ENCODE measurements around the gene MMP8. TPM values are rescaled to one million over a fixed set of nuclear protein-coding genes. Genes with fewer than 3 reads are reported as not detected.

The MMP8 gene
- total and polyA plus RNA-seq, 10 of the 15 experiments (the other 5 are each of a cell fraction or from before 2014, with no cell fraction given), result 0.01 TPM; not detected in 9

DNA sequence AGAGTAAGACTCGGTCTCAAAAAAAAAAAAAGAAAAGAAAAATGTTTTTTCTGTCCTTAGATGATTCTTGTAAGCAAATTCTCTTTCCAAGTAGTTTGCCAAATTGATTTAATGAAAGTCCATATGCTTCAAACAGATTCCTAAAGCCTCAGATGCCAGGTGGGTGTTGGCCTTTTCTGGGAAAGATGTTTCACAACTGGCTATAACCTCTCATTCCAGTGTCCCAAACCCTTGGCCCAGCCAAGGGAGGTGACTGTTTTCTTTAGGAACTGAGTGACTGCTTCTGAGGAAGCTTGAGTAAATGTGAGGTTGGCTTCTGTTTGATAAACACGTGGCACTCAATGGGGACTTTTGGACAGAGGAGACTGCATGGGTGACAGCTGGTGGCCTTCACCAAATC is 46.7 kb downstream of the MMP8 start (continued):
- no peak for TF ChIP-seq TAF1 (IDR thresholded peaks at IDR 0.05; ENCODE audit: borderline replicate concordance, low read depth, low read length)
- TF ChIP-seq, protein P1, sequence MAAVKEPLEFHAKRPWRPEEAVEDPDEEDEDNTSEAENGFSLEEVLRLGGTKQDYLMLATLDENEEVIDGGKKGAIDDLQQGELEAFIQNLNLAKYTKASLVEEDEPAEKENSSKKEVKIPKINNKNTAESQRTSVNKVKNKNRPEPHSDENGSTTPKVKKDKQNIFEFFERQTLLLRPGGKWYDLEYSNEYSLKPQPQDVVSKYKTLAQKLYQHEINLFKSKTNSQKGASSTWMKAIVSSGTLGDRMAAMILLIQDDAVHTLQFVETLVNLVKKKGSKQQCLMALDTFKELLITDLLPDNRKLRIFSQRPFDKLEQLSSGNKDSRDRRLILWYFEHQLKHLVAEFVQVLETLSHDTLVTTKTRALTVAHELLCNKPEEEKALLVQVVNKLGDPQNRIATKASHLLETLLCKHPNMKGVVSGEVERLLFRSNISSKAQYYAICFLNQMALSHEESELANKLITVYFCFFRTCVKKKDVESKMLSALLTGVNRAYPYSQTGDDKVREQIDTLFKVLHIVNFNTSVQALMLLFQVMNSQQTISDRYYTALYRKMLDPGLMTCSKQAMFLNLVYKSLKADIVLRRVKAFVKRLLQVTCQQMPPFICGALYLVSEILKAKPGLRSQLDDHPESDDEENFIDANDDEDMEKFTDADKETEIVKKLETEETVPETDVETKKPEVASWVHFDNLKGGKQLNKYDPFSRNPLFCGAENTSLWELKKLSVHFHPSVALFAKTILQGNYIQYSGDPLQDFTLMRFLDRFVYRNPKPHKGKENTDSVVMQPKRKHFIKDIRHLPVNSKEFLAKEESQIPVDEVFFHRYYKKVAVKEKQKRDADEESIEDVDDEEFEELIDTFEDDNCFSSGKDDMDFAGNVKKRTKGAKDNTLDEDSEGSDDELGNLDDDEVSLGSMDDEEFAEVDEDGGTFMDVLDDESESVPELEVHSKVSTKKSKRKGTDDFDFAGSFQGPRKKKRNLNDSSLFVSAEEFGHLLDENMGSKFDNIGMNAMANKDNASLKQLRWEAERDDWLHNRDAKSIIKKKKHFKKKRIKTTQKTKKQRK (IDR thresholded peaks at IDR 0.05; ENCODE audit: low read depth, low read length), result no peak
- TF ChIP-seq ASH2L (IDR thresholded peaks at IDR 0.05; ENCODE audit: borderline replicate concordance, low read depth), result no peak

DNA sequence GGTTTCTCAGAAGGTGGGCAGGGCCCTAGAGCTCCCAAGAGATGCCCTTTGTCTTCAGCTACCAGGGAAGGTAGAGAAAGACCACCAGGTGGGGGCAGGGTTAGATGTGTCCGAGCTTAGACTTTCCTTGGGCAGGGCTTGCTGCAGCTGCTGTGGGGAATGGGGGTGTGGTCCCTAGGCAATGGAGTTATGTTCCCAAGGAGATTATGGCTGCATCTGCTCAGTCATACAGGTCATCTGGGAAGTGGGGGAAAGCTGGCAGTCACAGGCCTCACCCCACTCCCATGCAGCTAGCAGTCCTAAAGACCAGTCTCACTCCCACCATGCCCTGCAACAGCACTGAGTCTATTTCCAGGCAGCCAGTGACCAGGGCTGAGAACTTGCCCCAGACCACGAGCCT is 48.7 kb downstream of the MMP8 start:
- CTCF ChIA-PET, result interaction anchor here (5.7 kb wide), 1 partner anchor 10 kb away, joined by 40 read pairs; no protein-coding TSS in a partner anchor
- DNase-seq (ENCODE audit: low read depth, low spot score) (no peak), ATAC-seq (no peak), FAIRE-seq (no peak)
- no peaks in the 10 kb centered on the region for H3K9me3 ChIP-seq (replicated peaks; ENCODE audit: control insufficient read depth, insufficient read depth, low read length)
- no peak overlapping the region for H3K4me3 ChIP-seq
- no peaks in the 10 kb centered on the region for H4K20me1 ChIP-seq (ENCODE audit: control insufficient read depth, insufficient read depth)
- H3K27me3 ChIP-seq (replicated peaks in 1 of 2; ENCODE audit: control insufficient read depth in 2 of 2, insufficient read depth in 2 of 2, low read length in 1 of 2), result peaks cover 0 to 2% of the 10 kb centered on the region in 2 experiments; a peak in 2 of 4 replicates
- no TSS peak for BruUV-seq (replicated peaks)
- TF ChIP-seq MYB (IDR thresholded peaks at IDR 0.05; ENCODE audit: borderline replicate concordance, low read depth, low read length) (no peak), ZNF384 (IDR thresholded peaks at IDR 0.05; ENCODE audit: borderline replicate concordance, low read depth, low read length) (no peak), CHD1 (IDR thresholded peaks at IDR 0.05; ENCODE audit: low read depth, low read length) (no peak), BCL11A (IDR thresholded peaks at IDR 0.05; ENCODE audit: low read depth, low read length) (no peak), SMAD5 (IDR thresholded peaks at IDR 0.05; ENCODE audit: low read depth) (no peak)
- TF ChIP-seq, protein P2, sequence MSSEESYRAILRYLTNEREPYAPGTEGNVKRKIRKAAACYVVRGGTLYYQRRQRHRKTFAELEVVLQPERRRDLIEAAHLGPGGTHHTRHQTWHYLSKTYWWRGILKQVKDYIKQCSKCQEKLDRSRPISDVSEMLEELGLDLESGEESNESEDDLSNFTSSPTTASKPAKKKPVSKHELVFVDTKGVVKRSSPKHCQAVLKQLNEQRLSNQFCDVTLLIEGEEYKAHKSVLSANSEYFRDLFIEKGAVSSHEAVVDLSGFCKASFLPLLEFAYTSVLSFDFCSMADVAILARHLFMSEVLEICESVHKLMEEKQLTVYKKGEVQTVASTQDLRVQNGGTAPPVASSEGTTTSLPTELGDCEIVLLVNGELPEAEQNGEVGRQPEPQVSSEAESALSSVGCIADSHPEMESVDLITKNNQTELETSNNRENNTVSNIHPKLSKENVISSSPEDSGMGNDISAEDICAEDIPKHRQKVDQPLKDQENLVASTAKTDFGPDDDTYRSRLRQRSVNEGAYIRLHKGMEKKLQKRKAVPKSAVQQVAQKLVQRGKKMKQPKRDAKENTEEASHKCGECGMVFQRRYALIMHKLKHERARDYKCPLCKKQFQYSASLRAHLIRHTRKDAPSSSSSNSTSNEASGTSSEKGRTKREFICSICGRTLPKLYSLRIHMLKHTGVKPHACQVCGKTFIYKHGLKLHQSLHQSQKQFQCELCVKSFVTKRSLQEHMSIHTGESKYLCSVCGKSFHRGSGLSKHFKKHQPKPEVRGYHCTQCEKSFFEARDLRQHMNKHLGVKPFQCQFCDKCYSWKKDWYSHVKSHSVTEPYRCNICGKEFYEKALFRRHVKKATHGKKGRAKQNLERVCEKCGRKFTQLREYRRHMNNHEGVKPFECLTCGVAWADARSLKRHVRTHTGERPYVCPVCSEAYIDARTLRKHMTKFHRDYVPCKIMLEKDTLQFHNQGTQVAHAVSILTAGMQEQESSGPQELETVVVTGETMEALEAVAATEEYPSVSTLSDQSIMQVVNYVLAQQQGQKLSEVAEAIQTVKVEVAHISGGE (CRISPR knock-in tag; IDR thresholded peaks at IDR 0.05), result no peak
- TF ChIP-seq, protein P3, sequence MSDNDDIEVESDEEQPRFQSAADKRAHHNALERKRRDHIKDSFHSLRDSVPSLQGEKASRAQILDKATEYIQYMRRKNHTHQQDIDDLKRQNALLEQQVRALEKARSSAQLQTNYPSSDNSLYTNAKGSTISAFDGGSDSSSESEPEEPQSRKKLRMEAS (IDR thresholded peaks at IDR 0.05; ENCODE audit: low read depth, low read length), result no peak
- TF ChIP-seq, protein P4, sequence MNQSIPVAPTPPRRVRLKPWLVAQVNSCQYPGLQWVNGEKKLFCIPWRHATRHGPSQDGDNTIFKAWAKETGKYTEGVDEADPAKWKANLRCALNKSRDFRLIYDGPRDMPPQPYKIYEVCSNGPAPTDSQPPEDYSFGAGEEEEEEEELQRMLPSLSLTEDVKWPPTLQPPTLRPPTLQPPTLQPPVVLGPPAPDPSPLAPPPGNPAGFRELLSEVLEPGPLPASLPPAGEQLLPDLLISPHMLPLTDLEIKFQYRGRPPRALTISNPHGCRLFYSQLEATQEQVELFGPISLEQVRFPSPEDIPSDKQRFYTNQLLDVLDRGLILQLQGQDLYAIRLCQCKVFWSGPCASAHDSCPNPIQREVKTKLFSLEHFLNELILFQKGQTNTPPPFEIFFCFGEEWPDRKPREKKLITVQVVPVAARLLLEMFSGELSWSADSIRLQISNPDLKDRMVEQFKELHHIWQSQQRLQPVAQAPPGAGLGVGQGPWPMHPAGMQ (IDR thresholded peaks at IDR 0.05; ENCODE audit: borderline replicate concordance), result no peak
- H3K79me2 ChIP-seq (ENCODE audit: control insufficient read depth, insufficient read depth, low read length), result no peaks in the 10 kb centered on the region
- RAD21 ChIA-PET (ENCODE audit: unreplicated experiment), result no interaction called here
- no peaks in the 10 kb centered on the region for H3K4me1 ChIP-seq (ENCODE audit: control insufficient read depth, insufficient read depth, low read length)
- no peak overlapping the region for H2AFZ ChIP-seq (ENCODE audit: control insufficient read depth, low read depth, low read length)
- POLR2A ChIA-PET, result no interaction called here
- SMC1A ChIA-PET (ENCODE audit: uncharacterized antibody, unreplicated experiment), result interaction anchor here (2.2 kb wide), 1 partner anchor 10 kb away, joined by 9 read pairs; no protein-coding TSS in a partner anchor
- H3K4me2 ChIP-seq (ENCODE audit: control insufficient read depth, insufficient read depth), result no peak overlapping the region
- in situ Hi-C loops (cut with MboI) (no loop called here), intact Hi-C loops (cut with micrococcal nuclease; ENCODE audit: unreplicated experiment) (no loop called here)
- WGBS (ENCODE audit: insufficient coverage, insufficient replicate concordance, low lambda C conversion rate, missing lambda C conversion rate), result 0% methylated on average over 2 of the region's 2 CpGs
- no peak overlapping the region for H3K27ac ChIP-seq (ENCODE audit: control insufficient read depth, insufficient read depth)
- H3K9ac ChIP-seq (ENCODE audit: control insufficient read depth, insufficient read depth, low read length), result no peak overlapping the region
- no peaks in the 10 kb centered on the region for H3K36me3 ChIP-seq (ENCODE audit: control insufficient read depth in 2 of 2, insufficient read depth in 2 of 2, low read length in 1 of 2)

All from GM12878 (cell line).